Vagina (tissue), 2 donors: ENCODE measurements around the gene YLPM1.

ENCODE experiments used
- CTCF ChIP-seq, 3 experiments: fragments of 450-650 bp in 2 of 3; fragments of 200-600 bp in 1 of 3; sonication (generic) in 1 of 3; IDR thresholded peaks; one replicate each; pipeline ENCODE4 v1.5.1; 2017 to 2019; ENCODE audit warnings: antibody characterized with exemption in 3 of 3, mild to moderate bottlenecking in 2 of 3, moderate library complexity in 2 of 3
- POLR2AphosphoS5 ChIP-seq, 2 donors: sonication (generic); formaldehyde crosslinking; IDR thresholded peaks; one replicate each; pipeline ENCODE4 v1.9.0; 2017; ENCODE audit warnings: antibody characterized with exemption in 2 of 2, mild to moderate bottlenecking in 2 of 2, low read depth in 1 of 2; ENCODE audit not compliant: insufficient read depth in 1 of 2

DNA sequence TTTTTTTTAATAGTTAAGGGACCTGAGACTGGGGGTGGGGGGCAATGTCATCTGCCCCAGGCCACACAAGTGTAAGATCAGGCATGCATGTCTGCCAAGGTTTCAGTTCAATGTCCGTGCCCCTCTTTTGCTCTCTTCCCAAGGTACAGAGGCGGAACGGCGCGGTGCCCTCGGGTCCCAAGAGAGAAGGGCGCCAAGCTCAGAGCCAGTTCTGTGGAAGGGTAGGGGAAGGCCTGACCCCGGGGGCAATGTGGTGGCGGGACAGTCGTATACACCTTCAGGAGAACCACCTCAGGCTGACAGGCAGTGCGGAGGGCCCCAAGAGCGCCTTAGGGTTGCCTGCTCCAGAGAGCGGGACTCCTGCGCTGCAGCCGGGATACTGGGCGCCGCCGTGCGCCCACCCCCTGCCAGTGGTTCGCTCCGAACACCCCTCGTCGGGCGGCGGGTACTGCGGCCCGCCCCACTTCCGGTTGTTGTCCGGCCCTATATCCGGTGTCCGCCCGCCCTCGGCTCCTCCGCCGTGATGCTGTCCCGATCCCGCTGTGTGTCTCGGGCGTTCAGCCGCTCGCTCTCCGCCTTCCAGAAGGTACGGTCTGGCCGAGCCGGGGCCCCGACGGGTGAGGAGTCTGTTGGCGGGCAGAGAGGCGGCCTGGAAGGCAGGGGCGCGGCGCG lies 118.5 kb downstream of the YLPM1 start, which contains the start of gene DLST:
- TF ChIP-seq CTCF (IDR thresholded peaks at IDR 0.05) (peak in 1 of 3 experiments; percentile 24), POLR2AphosphoS5 (IDR thresholded peaks at IDR 0.05; ENCODE audit: insufficient read depth in 1 of 2, low read depth in 1 of 2) (peak; percentile 69 to 93)
